IPS DF 4.7 (cell line): Measurements from ENCODE around the gene JAKMIP3.

ENCODE experiments used
- DNase-seq: peaks from one replicate; pipeline ENCODE4 v3.0.0-alpha.2; 2013; ENCODE audit warnings: low spot score; ENCODE audit errors: extremely low read depth

The JAKMIP3 gene

GRCh38 chr10:132110111-132110521, 44.4 kb downstream of the JAKMIP3 start:
- no peak for DNase-seq

GRCh38 chr10:132110713-132111112, 45.0 kb downstream of the JAKMIP3 start:
- no peak for DNase-seq

GRCh38 chr10:132111121-132111731, 45.5 kb downstream of the JAKMIP3 start:
- no peak for DNase-seq

GRCh38 chr10:132111871-132112341, 46.2 kb downstream of the JAKMIP3 start:
- DNase-seq: no peak

DNA sequence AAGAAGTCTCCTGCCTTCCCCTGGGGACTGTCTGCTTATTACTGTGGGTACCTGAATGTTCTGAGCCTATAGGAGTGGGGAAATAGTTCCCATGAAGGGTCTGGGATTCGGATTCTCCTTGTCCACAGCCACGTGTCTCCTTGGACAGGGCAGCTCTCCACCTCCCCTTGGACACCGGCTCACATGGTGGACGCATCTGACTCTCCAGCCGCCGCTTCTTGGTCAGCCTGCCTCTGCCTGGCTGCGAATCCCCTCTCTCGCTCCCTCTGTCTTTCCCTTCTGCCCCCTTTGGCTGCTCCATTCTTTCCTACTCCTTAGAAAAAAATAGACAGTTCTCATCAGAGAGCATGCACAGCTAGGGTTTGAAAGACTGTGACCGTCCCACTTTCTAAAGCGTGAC, 46.9 kb downstream of the JAKMIP3 start:
- no peak for DNase-seq

- DNase-seq: no peak
These were observed 47.5 kb downstream of the JAKMIP3 start for GRCh38 chr10:132113206-132113605.

- no peak for DNase-seq
These were observed 48.1 kb downstream of the JAKMIP3 start for GRCh38 chr10:132113766-132114365.

DNA sequence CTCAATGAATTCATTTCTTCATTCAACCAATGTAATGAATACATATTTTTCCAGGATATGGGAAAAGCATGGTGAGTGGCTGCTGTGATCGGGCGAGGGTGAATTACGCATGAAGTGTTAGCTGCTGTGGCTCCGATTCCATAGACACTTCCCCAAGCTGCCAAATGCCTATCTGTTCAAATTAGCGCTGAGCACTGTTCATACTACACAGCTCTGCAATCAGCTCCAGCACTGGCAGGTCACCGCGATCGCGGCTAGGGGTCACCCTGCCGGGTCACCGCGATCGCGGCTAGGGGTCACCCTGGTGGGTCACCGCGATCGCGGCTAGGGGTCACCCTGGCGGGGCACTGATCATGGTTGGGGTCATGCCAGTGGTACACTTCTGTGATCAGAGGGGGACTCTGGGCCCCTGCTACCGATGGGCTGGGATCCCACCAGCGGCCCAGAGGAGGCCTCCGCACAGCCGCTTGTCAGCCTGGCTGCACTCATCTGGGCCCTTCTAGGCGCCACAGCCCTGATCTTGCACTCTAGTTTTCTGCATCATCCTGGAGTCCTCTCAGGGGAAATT, 49.3 kb downstream of the JAKMIP3 start:
- DNase-seq: no peak
